ENCODE results near the gene RPS6KA2. TPM values are rescaled to one million over a fixed set of nuclear protein-coding genes. Genes with fewer than 3 reads are reported as not detected.

The RPS6KA2 gene
- total and polyA plus RNA-seq, 2 donors (not counting 1 experiment from before 2014, with no cell fraction given) = 2.2 to 16.0 TPM

- ChIA-PET CTCF (interaction anchor here (0.7 to 1.4 kb wide), 3 partner anchors 21 to 369 kb away, joined by 3 to 5 read pairs (median 3); no protein-coding TSS in a partner anchor), POLR2A (no interaction called here)
- Histone ChIP-seq H3K4me3 (ENCODE audit: control extremely low read depth in 1 of 5, extremely low read depth in 1 of 5, insufficient read depth in 1 of 5, low read depth in 2 of 5, low read length in 4 of 5) (no peak overlapping the region), H3K36me3 (replicated peaks in 1 of 2; ENCODE audit: control extremely low read depth in 1 of 2, control insufficient read depth in 1 of 2, extremely low read depth in 1 of 2, insufficient read depth in 2 of 2, low read length in 1 of 2) (no peaks in the 10 kb centered on the region), H3K27me3 (replicated peaks in 1 of 4; ENCODE audit: control extremely low read depth in 1 of 4, control insufficient read depth in 3 of 4, insufficient read depth in 4 of 4, low read length in 3 of 4) (no peaks in the 10 kb centered on the region), H3K4me2 (replicated peaks; ENCODE audit: low read depth, low read length, poor library complexity, severe bottlenecking) (no peak overlapping the region), H3K9me3 (ENCODE audit: control extremely low read depth in 1 of 3, control insufficient read depth in 2 of 3, insufficient read depth in 1 of 3, low read length in 2 of 3) (no peaks in the 10 kb centered on the region), H4K20me1 (ENCODE audit: control insufficient read depth, insufficient read depth, low read length, poor library complexity, severe bottlenecking) (no peaks in the 10 kb centered on the region), H3K27ac (ENCODE audit: low read length in 2 of 2) (no peak overlapping the region), H2AFZ (ENCODE audit: insufficient read depth, low read depth, low read length, poor library complexity, severe bottlenecking) (no peak overlapping the region), H3K9ac (ENCODE audit: low read length) (no peak overlapping the region), H3K79me2 (ENCODE audit: control insufficient read depth, insufficient read depth, low read length) (peaks cover 16% of the 10 kb centered on the region), H3K4me1 (ENCODE audit: control insufficient read depth in 2 of 2, insufficient read depth in 2 of 2, low read length in 2 of 2) (no peaks in the 10 kb centered on the region)
- no peak for DNase-seq
- intact Hi-C loops (cut with micrococcal nuclease) = no loop called here
- no peaks in the 10 kb centered on the region for H3K4me1 Mint-ChIP-seq
- no peak for TF ChIP-seq EZH2 (IDR thresholded peaks at IDR 0.05; ENCODE audit: borderline replicate concordance, insufficient read depth, low read depth, low read length, poor library complexity, severe bottlenecking)
- no peak for TF ChIP-seq CTCF (IDR thresholded peaks at IDR 0.05)
- no peaks in the 10 kb centered on the region for H3K9me3 Mint-ChIP-seq (ENCODE audit: insufficient read depth)
- H3K27ac Mint-ChIP-seq = no peak overlapping the region
- no peak overlapping the region for H3K4me3 Mint-ChIP-seq
- WGBS (ENCODE audit: insufficient coverage) = 91% methylated on average over 12 of the region's 12 CpGs
- ATAC-seq (ENCODE audit: low read depth) = no peak
- no peaks in the 10 kb centered on the region for H3K27me3 Mint-ChIP-seq
Observed at GRCh38 chr6:166614171-166614583, 12.9 kb downstream of the RPS6KA2 start.

- intact Hi-C loops (cut with micrococcal nuclease) = no loop called here
- H3K9me3 ChIP-seq (ENCODE audit: control extremely low read depth in 1 of 3, control insufficient read depth in 2 of 3, insufficient read depth in 1 of 3, low read length in 2 of 3) = no peaks in the 10 kb centered on the region
- WGBS (ENCODE audit: insufficient coverage) = 96% methylated on average over 7 of the region's 7 CpGs
- H3K4me1 ChIP-seq (ENCODE audit: control insufficient read depth in 2 of 2, insufficient read depth in 2 of 2, low read length in 2 of 2) = no peaks in the 10 kb centered on the region
- Mint-ChIP-seq H3K27me3 (no peaks in the 10 kb centered on the region), H3K9me3 (ENCODE audit: insufficient read depth) (no peaks in the 10 kb centered on the region), H3K27ac (no peak overlapping the region), H3K4me3 (no peak overlapping the region), H3K4me1 (no peaks in the 10 kb centered on the region)
- ChIA-PET CTCF (interaction anchor here (1.4 kb wide), 1 partner anchor 156 kb away, joined by 3 read pairs; no protein-coding TSS in a partner anchor), POLR2A (no interaction called here)
- H3K27ac ChIP-seq (ENCODE audit: low read length in 2 of 2) = no peak overlapping the region
- no peak overlapping the region for H3K9ac ChIP-seq (ENCODE audit: low read length)
- TF ChIP-seq CTCF (IDR thresholded peaks at IDR 0.05) (no peak), EZH2 (IDR thresholded peaks at IDR 0.05; ENCODE audit: borderline replicate concordance, insufficient read depth, low read depth, low read length, poor library complexity, severe bottlenecking) (no peak)
- H4K20me1 ChIP-seq (ENCODE audit: control insufficient read depth, insufficient read depth, low read length, poor library complexity, severe bottlenecking) = no peaks in the 10 kb centered on the region
- peaks cover 16% of the 10 kb centered on the region for H3K79me2 ChIP-seq (ENCODE audit: control insufficient read depth, insufficient read depth, low read length)
- H3K4me3 ChIP-seq (ENCODE audit: control extremely low read depth in 1 of 5, extremely low read depth in 1 of 5, insufficient read depth in 1 of 5, low read depth in 2 of 5, low read length in 4 of 5) = no peak overlapping the region
- no peaks in the 10 kb centered on the region for H3K36me3 ChIP-seq (replicated peaks in 1 of 2; ENCODE audit: control extremely low read depth in 1 of 2, control insufficient read depth in 1 of 2, extremely low read depth in 1 of 2, insufficient read depth in 2 of 2, low read length in 1 of 2)
- H2AFZ ChIP-seq (ENCODE audit: insufficient read depth, low read depth, low read length, poor library complexity, severe bottlenecking) = no peak overlapping the region
- ATAC-seq (ENCODE audit: low read depth) = no peak
- H3K4me2 ChIP-seq (replicated peaks; ENCODE audit: low read depth, low read length, poor library complexity, severe bottlenecking) = no peak overlapping the region
- DNase-seq = no peak
- no peaks in the 10 kb centered on the region for H3K27me3 ChIP-seq (replicated peaks in 1 of 4; ENCODE audit: control extremely low read depth in 1 of 4, control insufficient read depth in 3 of 4, insufficient read depth in 4 of 4, low read length in 3 of 4)
Observed at GRCh38 chr6:166613027-166613426, 14.0 kb downstream of the RPS6KA2 start.

All from B cell (primary cell).